Activated CD8-positive, alpha-beta memory T cell treated with anti-CD3 and anti-CD28 coated beads for 4 hours (primary cell): Measurements from ENCODE around the gene GPLD1.

Source experiments
- DNase-seq, 2 donors: peaks; one replicate each; pipeline ENCODE4 v3.0.0-alpha.2; 2020; ENCODE audit warnings: low read depth in 2 of 2

GPLD1 gene

GRCh38 chr6:24501374-24501773 is 12.0 kb upstream of the GPLD1 start:
- no peak for DNase-seq

GRCh38 chr6:24500683-24501082 is 11.3 kb upstream of the GPLD1 start:
- no peak for DNase-seq

GRCh38 chr6:24497254-24497970 is 8.0 kb upstream of the GPLD1 start:
- no peak for DNase-seq

GRCh38 chr6:24494821-24495795 is 5.7 kb upstream of the GPLD1 start, which contains the start of gene ALDH5A1:
Gene ALDH5A1, plus strand, starts transcription at chr6:24494969. Its CDS starts 28 bp downstream, at chr6:24494997.
- peak; percentile 54 to 61 for DNase-seq

DNA sequence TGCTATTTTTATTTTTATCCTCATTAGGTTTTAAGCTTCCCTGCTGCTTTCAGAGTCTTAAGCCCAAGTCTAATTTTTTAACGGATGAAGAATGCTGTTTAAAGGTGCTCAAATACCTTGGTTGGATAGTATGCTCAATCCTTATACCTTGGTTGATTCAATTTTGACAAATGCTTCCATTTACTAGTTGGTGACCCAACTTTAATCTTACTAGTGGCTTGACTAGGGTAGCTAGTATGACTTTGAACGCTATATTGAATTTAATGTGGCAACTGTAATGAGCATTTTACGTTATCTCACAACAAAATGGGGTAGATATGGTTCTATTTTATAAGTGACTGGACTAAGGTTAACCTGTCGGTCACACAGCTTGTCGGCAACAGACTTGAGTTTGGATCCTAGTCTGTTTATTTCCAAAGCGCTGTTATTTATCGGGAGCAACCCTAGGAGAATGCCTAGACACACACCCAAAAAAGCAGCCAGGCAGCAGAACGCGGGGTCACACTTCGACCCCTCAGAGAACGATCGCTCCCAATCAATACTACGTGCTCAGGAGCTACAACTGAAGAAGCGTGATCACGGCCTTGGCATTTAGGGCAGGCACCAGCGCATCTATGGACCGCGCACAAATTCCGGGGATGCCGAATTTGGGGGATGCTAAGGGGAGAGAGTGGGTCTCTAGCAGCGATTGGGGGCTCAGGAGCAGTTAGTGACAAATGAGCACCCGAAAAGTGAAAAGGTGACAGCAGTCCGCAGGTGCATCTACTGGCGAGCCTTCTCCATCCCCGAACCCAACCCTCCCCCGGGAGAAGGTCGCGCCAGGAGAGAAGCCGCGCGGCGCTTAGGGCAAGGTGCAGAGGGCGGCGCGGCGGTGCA is 4.8 kb upstream of the GPLD1 start:
- no peak for DNase-seq

GRCh38 chr6:24492475-24492874 is 3.1 kb upstream of the GPLD1 start:
- no peak for DNase-seq

- DNase-seq: no peak
These were observed 1.6 kb upstream of the GPLD1 start for GRCh38 chr6:24490948-24491347.

DNA sequence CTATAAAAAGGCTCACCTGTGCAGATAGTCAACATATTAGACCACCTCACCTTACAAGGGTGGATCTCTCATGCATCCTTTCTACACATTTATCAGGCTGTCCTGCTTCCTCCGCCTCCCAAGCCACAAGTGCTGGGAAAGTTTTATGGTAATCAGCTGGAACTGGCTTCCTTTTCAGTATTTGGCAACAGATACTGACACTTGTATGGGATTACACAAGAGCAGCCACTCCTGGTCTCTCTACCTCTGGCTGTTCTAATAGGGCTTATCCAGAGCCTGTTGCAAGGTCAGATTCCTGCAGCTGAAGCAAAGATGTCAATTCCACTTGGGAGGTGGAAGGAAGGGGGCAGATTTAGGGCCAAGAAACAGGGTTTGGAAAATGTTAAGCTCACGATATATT is 503 bp upstream of the GPLD1 start:
- DNase-seq: no peak

- no peak for DNase-seq
These were observed 3.3 kb downstream of the GPLD1 start for GRCh38 chr6:24486065-24486464.

- no peak for DNase-seq
These were observed 4.6 kb downstream of the GPLD1 start for GRCh38 chr6:24484657-24485323.

GRCh38 chr6:24481449-24481848 is 7.9 kb downstream of the GPLD1 start:
- no peak for DNase-seq

GRCh38 chr6:24480705-24481104 is 8.7 kb downstream of the GPLD1 start:
- DNase-seq: no peak

GRCh38 chr6:24478903-24479302 is 10.5 kb downstream of the GPLD1 start:
- no peak for DNase-seq

DNA sequence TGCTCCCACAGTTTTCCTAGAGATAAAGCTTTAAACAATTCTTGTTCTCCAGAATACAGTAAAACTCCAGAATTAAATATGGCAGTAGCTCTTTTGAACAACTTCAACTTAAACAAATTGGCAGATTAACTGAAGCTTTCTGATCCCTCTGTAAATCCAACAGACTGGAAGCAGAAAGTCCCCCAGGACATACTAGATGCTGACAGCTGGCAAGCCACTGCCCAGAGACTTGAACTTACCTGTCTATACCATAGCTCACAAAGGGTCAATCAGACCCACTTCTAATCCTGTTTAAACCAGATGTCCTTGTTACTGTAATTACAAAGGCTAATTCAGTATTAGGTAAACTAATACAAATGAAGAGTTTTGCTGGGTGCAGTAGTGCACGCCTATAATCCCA is 12.3 kb downstream of the GPLD1 start:
- no peak for DNase-seq

DNA sequence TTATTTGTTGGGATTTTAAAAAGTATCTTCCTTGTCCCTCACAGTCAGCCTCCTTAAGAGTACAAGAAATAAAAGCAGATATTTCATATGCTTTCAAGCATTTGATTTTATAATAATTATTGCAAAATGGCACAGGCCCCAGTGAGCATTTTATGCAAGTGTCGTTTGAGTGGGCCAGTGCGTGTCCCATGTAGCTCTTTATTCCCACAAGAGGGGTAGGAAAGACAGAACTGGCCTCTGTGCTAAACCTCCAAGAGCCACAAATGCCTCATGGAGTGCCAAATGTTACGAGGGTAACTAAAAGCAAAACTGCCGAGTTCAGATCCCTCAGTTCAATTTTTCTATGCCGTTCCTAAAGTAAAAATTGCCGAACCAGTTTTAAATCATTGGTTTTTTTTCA is 12.7 kb downstream of the GPLD1 start:
- no peak for DNase-seq

DNA sequence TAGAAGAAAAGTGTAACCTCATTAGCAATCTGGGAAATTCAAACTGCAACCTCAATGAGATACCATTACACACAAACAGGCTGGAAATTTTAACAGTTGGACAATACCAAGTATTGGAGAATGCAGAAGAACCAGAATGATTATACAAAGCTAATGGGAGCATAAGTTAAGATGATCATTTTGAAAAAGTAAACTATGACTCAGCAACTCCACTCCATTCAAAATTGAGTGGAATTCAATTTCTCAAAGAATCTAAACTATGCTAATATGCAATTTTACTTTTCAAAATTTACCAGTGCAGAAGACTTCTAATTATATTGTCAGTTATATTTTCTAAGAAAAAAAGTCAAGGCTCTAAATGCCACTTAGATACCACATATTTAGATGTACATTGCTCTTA is 17.2 kb downstream of the GPLD1 start:
- no peak for DNase-seq

DNA sequence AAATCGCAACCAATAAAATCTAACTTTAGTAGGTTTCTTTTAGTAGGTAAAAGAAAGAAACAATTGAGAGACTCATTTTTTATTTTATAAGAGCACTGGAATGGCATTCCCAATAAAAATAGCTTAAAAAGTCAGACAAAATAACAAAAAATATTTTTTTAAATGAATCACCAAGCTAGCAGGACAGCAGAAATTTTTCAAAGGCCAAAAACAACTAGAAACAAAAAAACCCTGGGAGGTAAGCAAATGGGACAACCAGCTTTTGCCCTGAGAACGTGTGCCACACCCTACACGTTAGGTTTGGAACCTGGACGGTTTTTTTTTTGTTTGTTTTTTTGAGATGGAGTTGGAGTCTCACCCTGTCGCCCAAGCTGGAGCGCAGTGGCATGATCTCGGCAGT is 19.6 kb downstream of the GPLD1 start:
- no peak for DNase-seq

DNA sequence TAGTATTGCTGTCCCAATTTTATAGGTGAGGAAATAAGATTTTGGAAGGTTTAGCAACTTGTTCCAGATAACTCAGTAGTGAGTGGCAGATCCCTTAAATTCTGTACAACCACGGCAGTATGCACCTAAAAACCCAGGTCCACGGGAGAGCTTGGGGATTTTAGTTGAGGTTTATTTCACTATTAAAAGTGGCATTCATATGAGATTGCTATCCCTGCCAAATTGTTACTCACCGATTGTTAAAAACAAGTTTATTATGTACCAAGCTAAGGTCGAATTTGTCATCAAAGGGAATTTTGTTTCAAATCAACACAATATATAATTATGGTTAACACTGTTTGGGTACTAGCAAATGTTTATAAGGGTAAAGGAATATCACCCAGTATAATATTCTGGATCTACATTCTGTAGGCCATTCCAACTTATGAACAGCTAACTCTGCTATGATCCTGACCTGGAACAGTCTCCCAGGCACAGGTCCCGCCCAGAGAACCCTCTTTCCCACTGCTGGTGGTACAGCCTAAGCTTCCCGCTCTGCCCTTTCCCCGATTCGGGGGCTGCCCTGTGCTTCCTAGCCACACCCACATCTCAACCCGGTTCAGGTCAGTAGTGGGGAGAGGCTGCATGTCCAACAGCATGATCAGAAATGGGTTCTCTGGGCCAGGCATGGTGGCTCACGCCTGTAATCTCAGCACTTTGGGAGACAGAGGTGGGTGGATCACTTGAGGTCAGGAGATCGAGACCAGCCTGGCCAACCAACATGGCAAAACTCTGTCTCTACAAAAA is 24.9 kb downstream of the GPLD1 start:
- no peak for DNase-seq

DNA sequence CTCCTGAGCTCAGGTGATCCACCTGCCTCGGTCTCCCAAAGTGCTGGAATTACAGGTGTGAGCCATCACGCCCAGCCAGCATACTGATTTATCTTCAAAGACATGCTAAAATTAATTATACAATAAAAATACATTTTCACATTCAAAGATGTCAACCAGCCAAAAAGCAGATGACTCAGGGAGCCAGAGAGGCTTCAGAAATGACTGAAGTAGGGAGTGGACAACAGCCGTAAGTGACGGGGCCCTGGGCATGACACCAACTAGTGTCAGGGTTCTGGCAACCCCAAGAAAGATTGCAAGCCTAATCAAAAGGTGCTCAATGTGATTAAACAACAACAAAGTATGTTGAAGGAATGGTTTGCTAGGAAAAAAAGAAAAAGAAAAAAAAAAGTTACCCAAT is 28.4 kb downstream of the GPLD1 start:
- no peak for DNase-seq

DNA sequence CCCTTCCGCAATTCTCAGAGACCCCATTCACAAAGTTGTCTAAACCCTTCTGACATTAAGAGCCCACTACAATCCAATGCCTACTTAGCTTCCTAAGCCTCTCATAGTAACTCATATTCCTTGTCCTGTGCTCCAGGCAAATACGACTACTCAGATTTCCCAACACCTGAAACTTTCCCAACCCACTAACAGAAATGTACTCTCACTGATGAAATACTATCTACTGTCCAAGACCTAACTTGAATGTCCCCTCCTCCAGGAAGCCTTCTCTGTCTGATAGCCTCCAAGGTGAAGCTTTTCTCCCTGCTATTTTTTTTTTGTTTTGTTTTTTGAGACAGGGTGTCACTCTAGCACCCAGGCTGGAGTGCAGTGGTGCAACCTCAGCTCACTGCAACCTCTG is 30.4 kb downstream of the GPLD1 start:
- DNase-seq: no peak

GRCh38 chr6:24458134-24458533 is 31.2 kb downstream of the GPLD1 start:
- DNase-seq: no peak
